Stimulated activated CD8-positive, alpha-beta memory T cell treated with anti-CD3 and anti-CD28 coated beads, Interleukin-15, amount 100 ng/mL, for 1 hour (primary cell): Measurements from ENCODE around the gene STRADB.
"Not testable (repeated sequence)": the region's sequence is repeated elsewhere in the genome, so short reads cannot be mapped to it uniquely, and the experiment has no call there.

ENCODE experiments used
- DNase-seq: peaks from one replicate; pipeline ENCODE4 v3.0.0-alpha.2; 2020; ENCODE audit warnings: low read depth

Gene STRADB

DNA sequence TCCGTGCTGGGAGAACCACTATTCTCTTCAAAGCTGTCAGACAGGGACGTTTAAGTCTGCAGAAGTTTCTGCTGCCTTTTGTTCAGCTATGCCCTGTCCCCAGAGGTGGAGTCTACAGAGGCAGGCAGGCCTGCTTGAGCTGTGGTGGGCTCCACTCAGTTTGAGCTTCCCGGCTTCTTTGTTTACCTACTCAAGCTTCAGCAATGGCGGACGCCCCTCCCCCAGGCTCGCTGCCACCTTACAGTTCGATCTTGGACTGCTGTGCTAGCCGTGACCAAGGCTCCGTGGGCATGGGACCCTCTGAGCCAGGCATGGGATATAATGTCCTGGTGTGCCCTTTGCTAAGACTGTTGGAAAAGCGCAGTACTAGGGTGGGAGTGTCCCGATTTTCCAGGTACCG is 21.2 kb upstream of the STRADB start:
- not testable (repeated sequence) for DNase-seq

DNA sequence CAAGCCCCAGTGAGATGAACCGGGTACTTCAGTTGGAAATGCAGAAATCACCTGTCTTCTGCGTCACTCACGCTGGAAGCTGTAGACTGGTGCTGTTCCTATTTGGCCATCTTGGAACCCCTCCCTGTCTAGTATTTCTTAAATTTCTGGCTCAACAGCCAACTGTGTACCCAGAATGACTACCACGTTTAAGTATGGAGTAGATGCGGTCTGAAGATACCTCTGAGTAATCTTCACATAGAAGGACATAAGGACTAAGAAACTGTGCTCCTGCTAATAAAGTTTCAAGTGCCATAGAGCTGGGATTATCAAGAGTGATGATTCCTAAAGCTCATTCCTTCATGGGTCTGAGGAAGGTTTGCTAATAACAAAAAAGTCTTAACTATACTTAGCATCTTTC is 20.7 kb upstream of the STRADB start:
- DNase-seq = no peak

- no peak for DNase-seq
Observed at GRCh38 chr2:201432038-201432620, 19.4 kb upstream of the STRADB start.

DNA sequence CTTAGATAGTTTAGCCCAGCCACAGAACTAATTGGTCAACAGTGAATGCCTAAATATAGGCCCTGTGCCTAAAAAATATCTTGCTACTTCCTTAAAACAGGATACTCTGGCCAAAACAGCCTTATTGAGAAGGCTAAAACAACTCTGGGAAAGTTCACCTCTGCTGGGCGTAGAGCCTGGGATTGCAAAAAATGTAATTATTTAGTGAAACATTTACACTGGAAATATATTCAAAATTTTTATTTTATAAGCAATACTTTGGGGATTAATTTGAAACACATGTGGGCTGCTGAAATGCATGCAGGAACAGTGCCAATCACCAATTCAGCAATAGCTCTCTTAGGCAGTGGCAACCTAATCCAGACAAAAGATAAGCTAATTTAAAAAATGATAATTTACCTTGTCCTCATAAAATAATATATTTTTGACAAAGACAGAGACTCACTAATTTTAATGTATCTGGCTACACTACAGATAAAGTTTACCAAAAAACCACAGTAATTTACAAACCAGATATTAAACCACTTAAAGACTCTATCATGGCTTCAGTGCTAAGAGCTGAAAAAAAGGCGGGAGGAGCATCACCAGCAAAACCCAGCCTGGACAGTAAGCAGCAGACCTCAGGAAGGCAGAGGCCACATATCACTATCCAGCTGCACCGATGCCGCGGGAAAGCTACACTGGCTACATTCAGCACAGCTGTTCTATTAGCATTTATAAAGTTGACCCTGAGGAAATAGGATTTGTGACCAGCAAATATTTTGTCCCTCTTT is 18.7 kb upstream of the STRADB start:
- DNase-seq = no peak

GRCh38 chr2:201433394-201433995 is 18.0 kb upstream of the STRADB start:
- DNase-seq = no peak

GRCh38 chr2:201436141-201436540 is 15.4 kb upstream of the STRADB start:
- no peak for DNase-seq

DNA sequence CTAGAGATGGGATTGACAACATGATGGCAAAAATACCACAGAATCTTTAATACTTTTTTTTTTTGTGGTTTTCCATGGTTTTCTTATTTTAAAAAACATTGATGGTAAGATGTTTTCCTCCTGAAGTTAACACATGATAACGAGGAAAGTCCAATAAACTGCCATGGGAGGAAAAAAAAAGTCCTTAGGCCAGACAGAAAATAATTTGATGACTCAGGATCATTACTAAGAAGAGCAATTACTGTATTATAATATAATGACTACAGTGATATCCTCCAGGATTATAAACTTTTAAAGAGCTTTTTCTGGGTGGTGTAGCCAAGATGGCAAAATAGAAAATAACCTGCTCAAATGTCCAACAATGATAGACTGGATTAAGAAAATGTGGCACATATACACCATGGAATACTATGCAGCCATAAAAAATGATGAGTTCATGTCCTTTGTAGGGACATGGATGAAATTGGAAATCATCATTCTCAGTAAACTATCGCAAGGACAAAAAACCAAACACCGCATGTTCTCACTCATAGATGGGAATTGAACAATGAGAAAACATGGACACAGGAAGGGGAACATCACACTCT is 12.1 kb upstream of the STRADB start:
- DNase-seq = not testable (repeated sequence)

- DNase-seq = no peak
Observed at GRCh38 chr2:201440182-201440581, 11.4 kb upstream of the STRADB start.

- no peak for DNase-seq
Observed at GRCh38 chr2:201441409-201441808, 10.1 kb upstream of the STRADB start.

DNA sequence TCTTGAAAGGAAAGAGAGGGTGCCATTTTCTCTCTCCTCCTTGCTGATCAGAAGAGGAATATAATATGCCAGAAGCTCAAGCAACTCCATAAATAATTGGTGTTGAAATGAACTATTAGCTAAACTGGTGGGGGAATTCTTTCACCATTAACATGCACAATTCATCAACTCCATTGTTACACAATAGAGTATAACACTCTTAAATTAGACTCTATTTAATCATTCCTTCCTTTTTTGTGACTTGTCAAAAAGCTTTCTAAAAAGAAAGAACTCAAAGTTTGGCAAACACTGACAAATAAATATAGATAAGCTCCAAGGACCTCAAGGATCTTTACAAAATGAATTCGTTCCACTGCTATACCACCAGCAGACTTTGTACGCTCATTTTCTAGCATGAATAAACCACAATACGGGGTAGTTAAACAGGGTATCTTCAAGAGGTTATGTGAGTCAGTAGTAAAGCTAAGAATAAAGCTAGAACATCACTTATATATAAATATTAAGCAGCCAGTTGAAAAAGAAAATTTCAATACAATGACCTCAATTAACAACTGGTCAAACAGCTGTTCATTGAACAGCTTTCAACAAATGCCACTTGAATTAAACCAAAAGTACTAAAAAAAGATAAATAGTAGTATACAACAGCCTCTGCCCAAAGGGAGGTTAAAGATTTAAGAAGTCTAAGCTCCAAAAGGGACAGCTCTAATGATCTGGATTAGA is 6.6 kb upstream of the STRADB start:
- DNase-seq = no peak

GRCh38 chr2:201447086-201447485 is 4.5 kb upstream of the STRADB start:
- no peak for DNase-seq

GRCh38 chr2:201448061-201448460 is 3.5 kb upstream of the STRADB start:
- DNase-seq = no peak

DNA sequence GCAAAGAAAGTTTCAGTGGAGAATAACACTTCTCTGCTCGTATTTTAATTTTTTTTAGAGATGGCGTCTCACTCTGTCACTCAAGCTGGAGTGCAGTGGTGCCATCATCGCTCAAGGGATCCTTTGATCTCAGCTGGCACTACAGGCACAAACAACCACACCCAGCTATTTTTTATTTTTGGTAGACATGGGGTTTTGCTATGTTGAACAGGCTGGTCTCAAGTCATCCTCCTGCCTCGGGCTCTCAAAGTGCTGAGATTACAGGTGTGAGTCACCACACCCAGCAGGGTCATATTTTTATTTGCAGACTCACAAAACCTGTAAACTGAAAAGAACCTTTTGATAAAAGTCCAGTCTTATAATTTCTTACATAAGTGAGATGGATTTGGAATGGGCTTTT is 2.8 kb upstream of the STRADB start:
- no peak for DNase-seq

GRCh38 chr2:201450954-201451291 is 617 bp upstream of the STRADB start:
- no peak for DNase-seq

GRCh38 chr2:201452058-201452921 is 750 bp downstream of the STRADB start:
- DNase-seq = no peak

- no peak for DNase-seq
Observed at GRCh38 chr2:201452922-201453643, 1.5 kb downstream of the STRADB start.

GRCh38 chr2:201458381-201458780 is 6.8 kb downstream of the STRADB start:
- DNase-seq = no peak

DNA sequence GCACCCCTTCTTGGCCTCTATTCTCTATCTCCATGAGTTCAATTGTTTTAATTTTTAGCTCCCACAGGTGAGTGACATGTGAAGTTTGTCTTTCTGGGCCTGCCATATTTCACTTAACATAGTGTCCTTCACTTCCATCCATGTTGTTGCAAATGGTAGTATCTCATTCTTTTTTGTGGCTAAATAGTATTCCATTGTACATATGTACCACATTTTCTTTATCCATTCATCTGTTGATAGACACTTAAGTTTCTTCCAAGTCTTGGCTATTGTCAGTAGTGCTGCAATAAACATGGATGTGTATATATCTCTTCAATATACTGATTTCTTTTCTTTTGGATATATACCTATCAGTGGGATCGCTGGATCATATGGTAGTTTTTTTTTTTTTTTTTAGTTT is 9.0 kb downstream of the STRADB start:
- no peak for DNase-seq

DNA sequence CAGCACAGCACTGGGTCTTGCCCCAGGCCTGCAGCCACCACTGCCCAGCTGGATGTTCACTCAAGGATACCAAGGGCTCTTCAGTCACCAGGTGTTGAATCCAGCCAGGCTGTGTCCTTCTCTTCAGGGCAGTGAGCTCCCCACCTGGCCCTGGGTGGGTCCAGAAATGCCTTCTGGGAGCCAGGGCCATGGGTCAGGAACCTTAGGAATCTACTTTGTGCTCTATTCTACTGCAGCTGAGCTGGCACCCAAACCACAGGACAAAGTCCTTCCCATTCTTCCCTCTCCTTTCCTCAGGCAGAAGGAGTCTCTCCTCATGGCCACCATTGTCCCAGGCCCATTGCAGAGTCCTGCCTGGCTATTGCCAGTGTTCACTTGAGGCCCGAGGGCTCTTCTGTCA is 13.0 kb downstream of the STRADB start:
- DNase-seq = no peak

DNA sequence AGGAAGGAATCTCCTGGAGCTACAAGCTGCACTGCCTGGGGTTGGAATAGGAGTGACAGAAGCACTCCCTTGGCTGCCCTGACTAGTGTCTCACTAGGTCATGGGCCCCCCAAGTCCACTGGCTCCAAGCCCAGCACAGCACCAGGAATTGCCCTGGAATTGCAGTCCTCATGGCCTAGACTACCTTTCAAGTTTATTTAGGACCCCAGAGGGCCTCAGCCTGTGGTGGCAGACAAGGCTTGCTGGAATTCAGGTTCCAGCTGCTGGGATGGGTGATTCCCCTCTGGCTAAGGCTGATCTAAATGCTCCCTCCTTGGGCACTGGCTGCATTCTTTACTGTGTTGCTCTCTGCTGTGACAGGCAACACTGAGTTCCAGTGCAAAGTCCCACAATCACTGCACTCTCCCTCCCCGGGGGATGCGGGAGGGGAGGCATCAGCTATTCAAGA is 14.0 kb downstream of the STRADB start:
- DNase-seq = no peak
